Liver (tissue), 3 donors: ENCODE results near the gene SMIM1.

Experiments
- GABPA ChIP-seq, 2 donors: IDR thresholded peaks in 1 of 2; conservative IDR thresholded peaks in 1 of 2; 2 replicates each; pipeline ENCODE4 v1.6.1; 2016; ENCODE audit warnings: antibody characterized with exemption in 2 of 2, mild to moderate bottlenecking in 1 of 2, moderate library complexity in 1 of 2
- HNF4G ChIP-seq: IDR thresholded peaks from 2 replicates; pipeline ENCODE4 v1.6.1; 2016; ENCODE audit warnings: antibody characterized with exemption
- JUND ChIP-seq, 2 donors: IDR thresholded peaks; 2 replicates each; pipeline ENCODE4 v1.6.1; 2016; ENCODE audit warnings: antibody characterized with exemption in 2 of 2
- NR2F2 ChIP-seq: IDR thresholded peaks from 2 replicates; pipeline ENCODE4 v1.6.1; 2016; ENCODE audit warnings: antibody characterized with exemption
- RAD21 ChIP-seq, 2 donors: IDR thresholded peaks; 2 replicates each; pipeline ENCODE4 v1.6.1; 2016; ENCODE audit warnings: antibody characterized with exemption in 2 of 2, mild to moderate bottlenecking in 2 of 2
- REST ChIP-seq: IDR thresholded peaks from 2 replicates; pipeline ENCODE4 v1.6.1; 2016; ENCODE audit warnings: antibody characterized with exemption, mild to moderate bottlenecking
- RXRA ChIP-seq, 2 donors: IDR thresholded peaks; 2 replicates each; pipeline ENCODE4 v1.6.1; 2017 to 2018; ENCODE audit warnings: antibody characterized with exemption in 2 of 2, mild to moderate bottlenecking in 1 of 2
- SP1 ChIP-seq: IDR thresholded peaks from 2 replicates; pipeline ENCODE4 v1.6.1; 2018; ENCODE audit warnings: antibody characterized with exemption, mild to moderate bottlenecking
- TAF1 ChIP-seq: conservative IDR thresholded peaks from 2 replicates; pipeline ENCODE4 v1.6.1; 2016; ENCODE audit warnings: antibody characterized with exemption, mild to moderate bottlenecking
- YY1 ChIP-seq: IDR thresholded peaks from 2 replicates; pipeline ENCODE4 v1.6.1; 2016; ENCODE audit warnings: antibody characterized with exemption, mild to moderate bottlenecking
- TF ChIP-seq, protein P1 (sequence below): fragments of 150-350 bp; IDR thresholded peaks from 2 replicates; pipeline ENCODE4 v1.5.1; 2017; ENCODE audit warnings: improper control_type of control experiment, low read depth, low read length; ENCODE audit not compliant: missing input control
- donor health status: healthy.
- donor health status: healthy.

DNA sequence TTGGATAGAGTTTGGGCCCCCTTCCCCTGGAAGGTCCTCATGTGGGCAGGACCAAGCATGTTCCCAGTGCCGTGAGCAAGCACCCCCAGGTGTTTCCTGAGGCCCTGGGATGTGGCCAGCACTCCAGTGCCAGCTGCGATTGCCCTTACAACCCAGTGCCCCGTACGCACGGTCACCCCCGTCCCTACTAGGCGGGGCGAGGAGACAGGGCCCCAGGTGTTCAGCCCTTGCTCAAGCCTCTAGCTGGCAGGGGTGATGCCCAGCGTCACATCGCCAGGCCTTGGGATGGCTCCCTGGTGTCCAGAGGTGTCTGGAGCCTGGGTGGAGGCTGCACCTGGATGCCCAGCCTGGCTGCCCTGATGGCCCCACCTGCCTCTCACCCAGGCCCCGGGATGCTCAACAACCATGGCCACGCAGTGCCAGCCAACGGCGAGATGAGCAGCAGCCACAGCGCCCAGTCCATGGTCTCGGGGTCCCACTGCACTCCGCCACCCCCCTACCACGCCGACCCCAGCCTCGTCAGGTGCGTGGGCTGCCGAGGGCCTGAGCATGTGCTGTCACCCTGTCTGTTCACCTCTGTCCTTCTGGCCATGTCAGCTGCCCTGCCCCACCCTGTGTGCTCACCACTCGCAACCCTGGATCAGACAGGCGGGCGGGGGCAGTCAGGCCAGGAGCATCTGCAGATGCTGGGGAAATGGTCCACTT is 41.9 kb upstream of the SMIM1 start:
- TF ChIP-seq, protein P1, sequence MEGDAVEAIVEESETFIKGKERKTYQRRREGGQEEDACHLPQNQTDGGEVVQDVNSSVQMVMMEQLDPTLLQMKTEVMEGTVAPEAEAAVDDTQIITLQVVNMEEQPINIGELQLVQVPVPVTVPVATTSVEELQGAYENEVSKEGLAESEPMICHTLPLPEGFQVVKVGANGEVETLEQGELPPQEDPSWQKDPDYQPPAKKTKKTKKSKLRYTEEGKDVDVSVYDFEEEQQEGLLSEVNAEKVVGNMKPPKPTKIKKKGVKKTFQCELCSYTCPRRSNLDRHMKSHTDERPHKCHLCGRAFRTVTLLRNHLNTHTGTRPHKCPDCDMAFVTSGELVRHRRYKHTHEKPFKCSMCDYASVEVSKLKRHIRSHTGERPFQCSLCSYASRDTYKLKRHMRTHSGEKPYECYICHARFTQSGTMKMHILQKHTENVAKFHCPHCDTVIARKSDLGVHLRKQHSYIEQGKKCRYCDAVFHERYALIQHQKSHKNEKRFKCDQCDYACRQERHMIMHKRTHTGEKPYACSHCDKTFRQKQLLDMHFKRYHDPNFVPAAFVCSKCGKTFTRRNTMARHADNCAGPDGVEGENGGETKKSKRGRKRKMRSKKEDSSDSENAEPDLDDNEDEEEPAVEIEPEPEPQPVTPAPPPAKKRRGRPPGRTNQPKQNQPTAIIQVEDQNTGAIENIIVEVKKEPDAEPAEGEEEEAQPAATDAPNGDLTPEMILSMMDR = no peak
- TF ChIP-seq SP1 (no peak), NR2F2 (no peak), RXRA (IDR thresholded peaks at IDR 0.05) (no peak), GABPA (IDR thresholded peaks at IDR 0.05 in 1 of 2, conservative IDR thresholded peaks at IDR 0.05 in 1 of 2) (no peak), REST (no peak), JUND (IDR thresholded peaks at IDR 0.05) (no peak), HNF4G (no peak), YY1 (no peak), RAD21 (IDR thresholded peaks at IDR 0.05) (no peak), TAF1 (no peak)
